GM18507 (cell line): ENCODE data around the gene RBM33.
A peak's percentile ranks its signal among the peaks of the same experiment; 100 is the strongest.

Source experiments
- DNase-seq: peaks from one replicate; pipeline ENCODE4 v3.0.0; 2011; ENCODE audit warnings: low read depth; ENCODE audit not compliant: insufficient read length; ENCODE audit errors: extremely low spot score
- FAIRE-seq: peaks from 2 replicates; lab custom pipeline; 2011; peaks lifted over from hg19 to GRCh38; lab: Jason Lieb, UNC

Gene RBM33

DNA sequence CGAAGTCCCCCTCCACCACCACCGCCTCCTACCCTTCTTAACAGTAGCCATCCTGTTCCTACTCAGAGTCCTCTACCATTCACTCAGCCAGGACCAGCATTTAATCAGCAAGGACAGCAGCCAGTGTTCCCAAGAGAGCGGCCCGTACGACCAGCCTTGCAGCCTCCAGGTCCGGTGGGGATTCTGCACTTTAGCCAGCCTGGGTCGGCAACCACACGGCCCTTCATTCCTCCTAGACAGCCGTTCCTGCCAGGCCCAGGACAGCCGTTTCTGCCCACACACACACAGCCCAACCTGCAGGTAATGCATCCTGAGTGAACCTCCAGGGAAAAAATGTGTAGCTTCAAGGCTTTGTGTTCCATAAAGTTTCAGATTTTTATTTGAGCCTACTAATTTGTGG, 93.6 kb downstream of the RBM33 start:
- no peak for DNase-seq
- FAIRE-seq, result no peak

DNA sequence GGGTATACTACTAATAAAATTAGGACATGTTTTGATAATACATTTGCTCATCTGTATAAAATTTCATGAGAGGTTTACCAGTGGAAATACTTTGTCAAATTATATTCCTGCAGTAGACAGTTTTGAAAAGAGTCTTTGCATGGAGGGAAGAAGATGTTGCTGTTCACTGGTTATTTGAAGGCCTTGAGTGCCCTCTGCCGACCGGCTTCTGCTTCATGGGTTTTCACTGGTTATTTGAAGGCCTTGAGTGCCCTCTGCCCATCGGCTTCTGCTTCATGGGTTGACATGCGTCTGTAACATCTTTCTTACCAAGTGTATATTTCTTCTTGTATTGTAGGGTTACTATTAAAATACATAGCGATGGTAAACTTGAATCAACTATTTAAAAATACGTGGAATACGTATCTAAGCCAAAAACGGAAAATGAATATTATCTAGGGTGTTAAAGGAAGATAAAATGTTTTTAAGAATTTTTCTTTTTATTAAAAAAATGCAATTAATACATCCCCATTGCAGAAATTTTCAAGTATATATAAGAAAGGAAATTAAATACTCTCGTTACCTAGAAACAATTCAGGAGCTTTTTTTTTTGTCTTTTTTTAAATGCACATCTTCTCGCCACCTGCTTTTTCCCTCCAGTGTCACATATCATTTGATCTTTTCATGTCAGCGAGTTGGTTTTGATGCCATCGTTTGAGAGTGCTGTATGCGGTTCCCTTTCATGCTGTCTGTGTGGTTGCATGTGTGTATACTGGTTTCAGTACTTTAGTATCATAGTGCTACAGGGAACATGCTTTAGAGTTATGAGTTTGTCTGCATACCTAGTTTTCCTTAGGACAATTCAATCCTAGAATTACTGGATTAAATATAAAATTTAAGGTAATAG, 94.4 kb downstream of the RBM33 start:
- peak; percentile 87 for FAIRE-seq
- DNase-seq, result no peak

GRCh38 chr7:155739538-155740143, 95.2 kb downstream of the RBM33 start:
- DNase-seq (no peak), FAIRE-seq (no peak)

- DNase-seq, result no peak
- peak; percentile 62 for FAIRE-seq
Measured at GRCh38 chr7:155741082-155741481, 96.6 kb downstream of the RBM33 start.

DNA sequence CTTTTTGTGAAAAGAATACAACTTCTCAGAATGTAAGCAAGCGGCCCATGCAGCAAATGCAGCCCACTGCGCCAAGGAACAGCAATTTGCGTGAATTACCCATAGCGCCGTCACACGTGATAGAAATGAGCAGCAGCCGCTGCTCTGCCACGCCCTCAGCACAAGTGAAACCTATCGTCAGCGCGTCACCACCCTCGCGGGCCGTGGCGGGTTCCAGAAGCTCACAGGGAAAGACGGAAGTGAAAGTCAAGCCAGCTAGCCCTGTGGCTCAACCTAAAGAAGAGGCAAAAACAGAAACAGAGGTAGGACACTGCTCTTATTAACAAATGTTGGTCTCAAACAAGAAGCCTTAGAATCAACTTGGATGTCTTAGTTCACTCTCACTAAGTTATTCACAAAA, 97.3 kb downstream of the RBM33 start:
- FAIRE-seq (peak; percentile 92), DNase-seq (no peak)

GRCh38 chr7:155743177-155743576, 98.7 kb downstream of the RBM33 start:
- DNase-seq (no peak), FAIRE-seq (peak; percentile 5)

- FAIRE-seq (no peak), DNase-seq (no peak)
Measured at GRCh38 chr7:155744971-155745683, 100.7 kb downstream of the RBM33 start.

DNA sequence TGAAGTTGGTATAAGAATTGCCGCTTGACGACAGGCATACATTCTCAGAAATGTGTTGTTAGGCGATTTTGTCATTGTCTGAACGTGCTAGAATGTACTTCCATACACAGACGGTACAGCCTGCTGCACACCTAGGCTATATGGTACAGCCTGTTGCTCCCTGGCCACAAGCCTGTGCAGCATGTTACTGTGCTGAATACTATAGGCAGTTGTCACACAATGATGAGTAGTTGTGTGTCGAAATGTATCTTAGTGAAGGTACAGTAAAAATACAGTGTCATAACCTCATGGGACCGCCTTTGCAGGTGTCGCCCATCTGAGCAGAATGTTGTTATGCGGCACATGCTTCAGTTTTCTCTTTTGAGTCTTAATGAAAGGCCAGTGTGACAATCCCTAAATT, 101.3 kb downstream of the RBM33 start:
- FAIRE-seq, result no peak
- DNase-seq, result no peak

- DNase-seq, result no peak
- peak; percentile 57 for FAIRE-seq
Measured at GRCh38 chr7:155746188-155746587, 101.7 kb downstream of the RBM33 start.

GRCh38 chr7:155747209-155747608, 102.7 kb downstream of the RBM33 start:
- no peak for FAIRE-seq
- no peak for DNase-seq

DNA sequence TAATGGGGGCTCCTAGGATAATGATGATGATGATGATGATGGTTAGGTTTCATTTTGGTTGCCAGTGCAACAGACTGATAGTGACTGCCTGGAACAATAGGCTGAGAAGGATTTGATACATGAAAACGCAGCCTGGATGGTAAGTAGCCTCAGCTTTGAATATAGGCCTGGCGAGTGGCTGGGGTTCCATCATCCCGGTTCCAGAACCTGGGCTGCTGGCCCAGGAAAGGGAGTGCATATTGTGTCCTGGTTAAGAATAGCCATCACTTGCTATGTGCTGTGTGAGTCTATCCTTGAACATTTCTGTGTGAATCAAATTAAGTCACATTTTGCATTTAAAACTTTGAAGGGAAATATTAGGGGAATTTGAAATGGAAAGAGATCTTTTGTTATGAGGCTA, 105.1 kb downstream of the RBM33 start:
- FAIRE-seq (no peak), DNase-seq (no peak)

GRCh38 chr7:155750255-155751125, 106.0 kb downstream of the RBM33 start:
- no peak for FAIRE-seq
- DNase-seq, result no peak

DNA sequence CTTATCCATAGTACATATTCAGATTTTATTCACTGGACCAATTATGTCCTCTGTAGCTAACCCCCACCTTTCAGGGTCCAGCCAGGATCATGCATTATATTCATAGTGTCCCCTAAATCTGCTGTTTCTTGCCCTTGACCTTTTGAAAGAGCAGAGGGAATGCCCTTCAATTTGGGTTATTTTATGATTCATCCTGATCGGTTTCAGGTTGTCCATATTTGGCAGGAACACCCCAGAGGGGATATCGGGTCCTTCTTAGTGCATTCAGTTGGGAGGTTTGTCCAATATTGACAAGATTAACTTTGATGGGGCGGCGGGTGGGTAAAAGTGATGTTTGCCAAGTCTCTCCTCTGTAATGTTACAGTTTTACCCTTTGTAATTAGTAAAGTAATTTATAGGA, 106.9 kb downstream of the RBM33 start:
- DNase-seq, result no peak
- FAIRE-seq, result no peak

- DNase-seq (no peak), FAIRE-seq (peak; percentile 86)
Measured at GRCh38 chr7:155752756-155753445, 108.4 kb downstream of the RBM33 start.

DNA sequence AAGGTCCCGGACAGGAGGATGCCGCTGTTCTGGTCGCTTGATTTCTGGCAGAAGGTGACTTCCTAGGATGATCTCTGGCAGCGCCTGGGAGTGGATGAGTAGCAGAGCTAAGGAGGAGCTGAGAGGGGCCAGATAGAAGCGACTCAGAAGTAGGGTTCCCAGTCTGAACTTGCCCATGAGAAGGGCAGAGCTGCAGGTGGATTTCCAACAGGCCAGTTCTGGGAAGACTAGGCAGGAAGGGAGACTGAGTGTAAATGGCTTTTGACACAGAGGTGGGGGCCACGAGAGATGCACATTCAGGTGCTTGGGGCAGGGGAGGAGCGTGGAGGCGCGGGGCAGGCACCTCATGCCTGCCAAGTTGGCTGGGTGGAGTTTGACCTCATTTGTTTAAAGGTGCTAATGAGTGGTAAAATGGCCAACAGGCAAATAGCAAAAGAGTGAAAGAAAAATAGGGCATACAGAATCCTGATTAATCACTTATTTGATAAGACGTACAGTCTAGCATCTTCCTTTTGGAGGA, 109.0 kb downstream of the RBM33 start:
- no peak for FAIRE-seq

DNA sequence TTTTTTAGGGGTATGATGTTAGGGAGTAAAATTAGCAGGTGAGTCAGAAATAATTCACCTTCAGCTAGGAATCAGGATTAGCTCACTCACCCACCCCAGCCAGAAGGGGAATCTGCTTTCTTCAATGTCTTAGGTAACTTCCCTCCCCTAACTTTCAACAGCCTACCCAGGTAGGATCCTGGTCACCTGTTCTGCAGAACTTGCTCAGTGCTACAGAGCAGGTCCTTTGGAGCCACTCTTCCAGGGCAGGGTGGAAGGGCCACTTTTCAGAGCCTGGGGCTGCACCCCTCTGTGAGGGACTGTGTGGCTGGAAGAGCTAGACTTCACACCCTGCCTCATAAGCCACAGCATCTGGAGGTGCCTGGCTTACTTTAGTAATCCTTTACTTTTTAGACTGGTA, 109.7 kb downstream of the RBM33 start:
- DNase-seq (no peak), FAIRE-seq (no peak)

More for the DNA sequence above, 109.0 kb downstream of the RBM33 start:
- no peak for DNase-seq

- FAIRE-seq, result no peak
- no peak for DNase-seq
Measured at GRCh38 chr7:155755026-155755425, 110.6 kb downstream of the RBM33 start.

- DNase-seq (no peak), FAIRE-seq (peak; percentile 72)
Measured at GRCh38 chr7:155756322-155756721, 111.9 kb downstream of the RBM33 start.

- FAIRE-seq (no peak), DNase-seq (no peak)
Measured at GRCh38 chr7:155758348-155758747, 113.9 kb downstream of the RBM33 start.
